Body of pancreas (tissue), 4 donors: ENCODE results near the gene PIGS. TPM values are rescaled to one million over a fixed set of nuclear protein-coding genes. Genes with fewer than 3 reads are reported as not detected.

ENCODE experiments used
- ATAC-seq: fragments of 150-250 bp; one replicate; pipeline ENCODE4 v1.9.1; 2016
- DNase-seq, 4 donors: peaks; one replicate each; pipeline ENCODE4 v3.0.0-alpha.2; 2019
- H3K27ac ChIP-seq, 4 donors: fragments of 200-600 bp; sonication (generic); 1 replicate in 3 of 4; 2 replicates in 1 of 4; pipeline versions ENCODE4 v1.5.1 to v1.6.1; 2016 to 2019; ENCODE audit warnings: mild to moderate bottlenecking in 1 of 4, mixed read lengths in 1 of 4, moderate library complexity in 1 of 4
- H3K27me3 ChIP-seq, 2 donors: fragments of 200-600 bp; sonication (generic); one replicate each; pipeline ENCODE4 v1.6.0; 2016; ENCODE audit warnings: mild to moderate bottlenecking in 1 of 2
- H3K36me3 ChIP-seq, 2 donors: fragments of 200-600 bp; sonication (generic); replicated peaks in 1 of 2; 2 replicates each; pipeline ENCODE4 v1.5.1; 2016; ENCODE audit warnings: low read depth in 2 of 2; ENCODE audit not compliant: insufficient read depth in 1 of 2
- H3K4me1 ChIP-seq: fragments of 200-600 bp; sonication (generic); one replicate; pipeline ENCODE4 v1.6.0; 2016
- H3K4me3 ChIP-seq, 2 donors: fragments of 200-600 bp; sonication (generic); 1 replicate in 1 of 2; 2 replicates in 1 of 2; pipeline ENCODE4 v1.5.1; 2016 to 2019
- H3K9me3 ChIP-seq, 3 donors: fragments of 200-600 bp; sonication (generic); 1 replicate in 2 of 3; 2 replicates in 1 of 3; pipeline ENCODE4 v1.5.1; 2016
- POLR2A ChIP-seq, 3 donors: fragments of 450-650 bp; IDR thresholded peaks; one replicate each; pipeline ENCODE4 v1.6.1; 2016; ENCODE audit warnings: antibody characterized with exemption in 3 of 3, mild to moderate bottlenecking in 2 of 3
- WGBS, 2 donors: methylation state at CpG; one replicate each; pipeline ENCODE4 v1.1.5; 2017; 5-methylcytosine and 5-hydroxymethylcytosine counted together
- intact Hi-C: fragments of 100-400 bp; cut with DNase I; formaldehyde crosslinking; loops from one replicate; pipeline ENCODE4 v1.15.1; 2023
- total RNA-seq, 2 donors: library from RNA; depleted of rRNA; stranded (reverse); fragments of >200 nt; gene quantifications; one replicate each; pipeline ENCODE4 v1.1.0, GENCODE V29; 2016
- TF ChIP-seq, protein P1 (sequence below), 7 experiments: fragments of 450-650 bp in 4 of 7; fragments of 200-600 bp in 3 of 7; sonication (generic) in 3 of 7; IDR thresholded peaks; one replicate each; pipeline ENCODE4 v1.5.1; 2016 to 2019; ENCODE audit warnings: antibody characterized with exemption in 7 of 7

The PIGS gene
- total RNA-seq, result 10 to 100 TPM; 11.7 to 12.2 TPM

DNA sequence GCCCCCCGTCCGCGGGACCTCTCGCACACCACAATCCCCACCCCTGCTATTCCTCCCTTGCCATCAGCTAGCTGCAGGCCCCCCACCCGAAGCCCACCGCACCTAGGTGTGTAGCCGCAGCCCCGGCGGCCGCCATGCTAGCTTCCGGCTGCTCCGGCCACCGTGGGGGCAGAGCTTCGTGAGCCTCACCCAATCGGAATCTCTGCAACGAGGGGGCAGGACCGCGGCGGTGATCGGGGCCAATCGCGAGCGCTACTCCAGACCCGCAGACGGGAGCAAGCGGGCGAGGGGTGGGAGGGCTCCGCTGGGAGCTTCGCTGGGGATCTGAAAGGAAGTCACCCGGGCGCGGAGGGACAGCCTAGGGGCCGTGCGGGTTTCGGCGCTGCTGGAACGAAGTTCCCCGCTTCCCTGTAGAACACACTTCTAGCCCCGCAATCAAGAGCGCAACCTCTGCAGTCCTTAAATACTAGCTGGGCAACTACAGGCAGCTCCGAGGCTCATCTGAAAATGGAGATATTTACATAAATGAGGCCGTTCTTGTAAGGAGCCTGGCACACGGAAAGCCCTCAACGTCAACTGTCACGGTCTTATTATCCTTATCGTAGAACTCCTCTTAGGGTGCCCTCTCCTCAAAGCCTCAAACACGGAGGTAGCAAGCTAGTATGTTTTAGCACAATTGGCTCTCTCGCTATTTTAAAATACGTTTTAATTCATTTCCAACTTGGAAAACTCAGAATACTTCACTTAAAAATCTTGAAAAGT, at the start of gene PIGS:
PIGS (minus strand) TSS at position 164 of the 762 bp plus-strand sequence; CDS start at position 136, 28 bp downstream.
- Histone ChIP-seq H3K9me3 (no peaks in the 10 kb centered on the region), H3K4me1 (peaks cover 20% of the 10 kb centered on the region), H3K27me3 (no peaks in the 10 kb centered on the region), H3K36me3 (no peaks in the 10 kb centered on the region), H3K27ac (peak within 1 kb of the TSS; percentile 54 to 85 (median 74)), H3K4me3 (peak within 1 kb of the TSS; percentile 61 to 75)
- WGBS, 2 donors, result 1% methylated on average over 44 to 49 of the region's 49 CpGs
- intact Hi-C loops, result no loop called here
- ATAC-seq, result peak; percentile 99
- TF ChIP-seq, protein P1, sequence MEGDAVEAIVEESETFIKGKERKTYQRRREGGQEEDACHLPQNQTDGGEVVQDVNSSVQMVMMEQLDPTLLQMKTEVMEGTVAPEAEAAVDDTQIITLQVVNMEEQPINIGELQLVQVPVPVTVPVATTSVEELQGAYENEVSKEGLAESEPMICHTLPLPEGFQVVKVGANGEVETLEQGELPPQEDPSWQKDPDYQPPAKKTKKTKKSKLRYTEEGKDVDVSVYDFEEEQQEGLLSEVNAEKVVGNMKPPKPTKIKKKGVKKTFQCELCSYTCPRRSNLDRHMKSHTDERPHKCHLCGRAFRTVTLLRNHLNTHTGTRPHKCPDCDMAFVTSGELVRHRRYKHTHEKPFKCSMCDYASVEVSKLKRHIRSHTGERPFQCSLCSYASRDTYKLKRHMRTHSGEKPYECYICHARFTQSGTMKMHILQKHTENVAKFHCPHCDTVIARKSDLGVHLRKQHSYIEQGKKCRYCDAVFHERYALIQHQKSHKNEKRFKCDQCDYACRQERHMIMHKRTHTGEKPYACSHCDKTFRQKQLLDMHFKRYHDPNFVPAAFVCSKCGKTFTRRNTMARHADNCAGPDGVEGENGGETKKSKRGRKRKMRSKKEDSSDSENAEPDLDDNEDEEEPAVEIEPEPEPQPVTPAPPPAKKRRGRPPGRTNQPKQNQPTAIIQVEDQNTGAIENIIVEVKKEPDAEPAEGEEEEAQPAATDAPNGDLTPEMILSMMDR (IDR thresholded peaks at IDR 0.05), result no peak
- peak; percentile 51 to 84 (median 84) for TF ChIP-seq POLR2A (IDR thresholded peaks at IDR 0.05)
- DNase-seq, result peak; percentile 95 to 96 (median 95)

DNA sequence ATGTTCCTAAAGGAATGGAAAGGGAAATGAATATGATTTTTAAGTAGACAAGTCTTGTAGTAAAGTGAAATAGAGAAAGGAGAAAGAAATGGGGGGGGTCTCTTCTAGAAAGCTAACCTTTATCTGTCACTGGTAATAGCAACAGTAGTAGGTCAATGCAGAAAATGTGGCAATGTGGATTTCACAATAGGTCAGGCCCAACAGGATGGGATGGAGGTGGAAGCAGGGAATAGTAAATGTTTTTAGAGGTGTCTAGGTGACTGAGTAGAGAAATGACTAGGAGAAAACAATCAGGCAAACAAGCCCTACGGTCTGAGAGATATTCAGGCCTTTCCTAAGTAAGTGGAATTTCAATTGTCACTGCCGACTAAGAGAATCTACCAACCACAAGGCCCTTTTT, 48.7 kb upstream of the PIGS start:
- 77 to 82% methylated on average over 2 of the region's 2 CpGs for WGBS, 2 donors
- no peak for TF ChIP-seq POLR2A (IDR thresholded peaks at IDR 0.05)
- TF ChIP-seq, protein P1 (IDR thresholded peaks at IDR 0.05), result no peak
- ATAC-seq, result no peak

DNA sequence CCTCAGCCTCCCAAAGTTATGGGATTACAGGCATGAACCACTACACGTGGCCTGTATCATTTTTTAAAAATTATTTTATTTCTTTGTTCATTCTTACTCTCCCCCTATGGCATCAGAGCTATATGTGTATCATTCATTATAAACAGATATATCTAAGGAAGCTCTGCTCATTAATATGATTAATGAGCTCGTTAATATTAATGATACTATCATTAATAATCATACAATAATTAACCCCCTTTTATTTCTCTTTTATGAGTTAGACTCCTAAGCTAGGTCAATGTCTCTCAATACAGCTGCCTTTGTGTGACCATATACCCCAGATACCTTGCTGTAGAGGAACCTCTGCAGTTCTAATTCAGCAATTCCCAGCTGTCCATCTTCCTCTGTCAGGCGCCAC, 47.1 kb upstream of the PIGS start:
- DNase-seq, result no peak
- no peak for ATAC-seq
- 80 to 82% methylated on average over 3 of the region's 3 CpGs for WGBS, 2 donors
- H3K27ac ChIP-seq, result no peak overlapping the region
- H3K36me3 ChIP-seq, result peaks cover 42 to 64% of the 10 kb centered on the region in 2 donors
- H3K27me3 ChIP-seq, result no peaks in the 10 kb centered on the region
- H3K4me1 ChIP-seq, result no peaks in the 10 kb centered on the region
- H3K4me3 ChIP-seq, result no peak overlapping the region
- no peaks in the 10 kb centered on the region for H3K9me3 ChIP-seq
- TF ChIP-seq, protein P1 (IDR thresholded peaks at IDR 0.05), result no peak
- TF ChIP-seq POLR2A (IDR thresholded peaks at IDR 0.05), result no peak
- intact Hi-C loops, result no loop called here

More for the DNA sequence above, 48.7 kb upstream of the PIGS start:
- Histone ChIP-seq H3K9me3 (no peaks in the 10 kb centered on the region), H3K27me3 (no peaks in the 10 kb centered on the region), H3K4me1 (peaks cover 5% of the 10 kb centered on the region), H3K36me3 (peaks cover 45 to 66% of the 10 kb centered on the region in 2 donors), H3K27ac (no peak overlapping the region), H3K4me3 (no peak overlapping the region)
- DNase-seq, result no peak
- intact Hi-C loops, result no loop called here

DNA sequence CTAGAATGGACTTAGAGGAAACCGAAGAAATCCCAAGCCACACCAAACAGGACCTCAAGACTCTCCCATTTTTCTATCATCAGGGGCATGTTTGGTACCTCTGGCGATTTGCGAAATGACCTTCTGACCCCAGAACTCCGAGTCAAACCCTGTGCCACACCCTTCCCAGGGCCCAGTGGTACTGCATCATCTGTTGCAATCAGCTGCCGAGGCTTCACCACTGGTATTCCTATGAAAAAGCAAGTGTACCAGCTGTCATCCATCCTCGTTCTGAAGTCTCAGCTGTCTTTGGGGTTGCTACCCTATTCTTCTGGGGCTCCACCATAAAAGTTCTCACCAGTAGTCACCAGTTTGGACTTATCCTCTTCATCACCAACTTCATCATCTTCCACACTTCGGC, 45.0 kb upstream of the PIGS start:
- ATAC-seq, result no peak
- intact Hi-C loops, result no loop called here

DNA sequence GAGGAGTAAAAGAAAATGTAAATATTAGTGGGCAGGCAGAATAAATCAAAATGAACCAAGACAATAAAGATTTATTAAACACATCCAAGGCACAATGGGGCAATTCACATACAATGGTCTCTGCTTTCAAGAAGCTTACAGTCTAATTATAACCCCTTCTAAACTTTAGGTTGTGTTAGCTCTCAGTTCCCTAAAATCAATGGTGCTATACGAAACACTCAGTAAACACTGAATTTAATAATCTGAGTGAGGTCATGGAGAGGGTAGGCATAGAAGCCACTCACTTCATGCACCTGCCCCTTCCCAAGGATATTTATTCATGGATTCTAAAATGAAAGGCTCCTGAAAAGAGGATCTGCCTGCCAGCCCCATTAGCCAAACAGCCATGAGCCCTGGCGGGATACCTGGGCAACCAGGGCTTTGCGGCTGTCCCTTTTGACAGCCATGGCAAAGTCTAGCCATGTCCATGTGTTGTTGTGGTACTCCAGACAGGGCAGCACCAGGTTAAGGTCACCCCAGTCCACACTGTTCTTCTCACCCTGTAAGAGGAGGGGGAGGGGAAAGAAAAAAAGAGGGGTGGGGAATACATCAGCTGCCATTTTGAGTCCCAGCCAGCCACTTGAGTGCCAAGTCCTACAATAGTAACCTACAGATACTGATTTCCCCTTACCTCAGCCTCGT, 44.1 kb upstream of the PIGS start:
- Histone ChIP-seq H3K9me3 (no peaks in the 10 kb centered on the region), H3K36me3 (peaks cover 17 to 45% of the 10 kb centered on the region in 2 donors), H3K27ac (no peak overlapping the region), H3K4me3 (no peak overlapping the region), H3K27me3 (no peaks in the 10 kb centered on the region), H3K4me1 (no peaks in the 10 kb centered on the region)
- intact Hi-C loops, result no loop called here
- TF ChIP-seq, protein P1 (IDR thresholded peaks at IDR 0.05), result no peak
- no peak for TF ChIP-seq POLR2A (IDR thresholded peaks at IDR 0.05)
- WGBS, 2 donors, result 80 to 85% methylated on average over 4 of the region's 4 CpGs
- DNase-seq (no peak), ATAC-seq (no peak)

More for the DNA sequence above, 45.0 kb upstream of the PIGS start:
- Histone ChIP-seq H3K4me3 (no peak overlapping the region), H3K27me3 (no peaks in the 10 kb centered on the region), H3K9me3 (no peaks in the 10 kb centered on the region), H3K27ac (no peak overlapping the region), H3K4me1 (no peaks in the 10 kb centered on the region), H3K36me3 (peaks cover 23 to 54% of the 10 kb centered on the region in 2 donors)
- no peak for TF ChIP-seq POLR2A (IDR thresholded peaks at IDR 0.05)
- DNase-seq, result no peak
- 80 to 84% methylated on average over 7 of the region's 7 CpGs for WGBS, 2 donors
